GM23338 (cell line): Measurements from ENCODE around the gene PXK. TPM values are rescaled to one million over a fixed set of nuclear protein-coding genes. Genes with fewer than 3 reads are reported as not detected.

Source experiments
- ATAC-seq: fragments of 200-7000 bp; cut with Tn5 transposase; 3 replicates; pipeline ENCODE4 v1.9.1; 2020
- DNase-seq: peaks from one replicate; pipeline ENCODE4 v3.0.0-alpha.2; 2015; ENCODE audit warnings: low spot score
- H2AFZ ChIP-seq: fragments of 200-600 bp; sonication (generic); 2 replicates; pipeline ENCODE4 v1.8.0; 2016; ENCODE audit warnings: antibody characterized with exemption, mild to moderate bottlenecking, moderate library complexity
- H3F3A ChIP-seq: fragments of 200-600 bp; sonication (generic); replicated peaks from 2 replicates; pipeline ENCODE4 v1.8.0; 2017; ENCODE audit warnings: antibody characterized with exemption, mixed run types, low read depth
- H3K27ac ChIP-seq: fragments of 200-600 bp; sonication (generic); 2 replicates; pipeline ENCODE4 v1.6.1; 2016; ENCODE audit warnings: low read depth
- H3K27me3 ChIP-seq: fragments of 200-600 bp; sonication (generic); 2 replicates; pipeline ENCODE4 v1.8.0; 2016; ENCODE audit warnings: mild to moderate bottlenecking, mixed run types, moderate library complexity; ENCODE audit not compliant: insufficient read depth
- H3K36me3 ChIP-seq: fragments of 200-600 bp; sonication (generic); 2 replicates; pipeline ENCODE4 v1.8.0; 2016; ENCODE audit warnings: mild to moderate bottlenecking; ENCODE audit not compliant: insufficient read depth
- H3K4me1 ChIP-seq: fragments of 200-600 bp; sonication (generic); 2 replicates; pipeline ENCODE4 v1.8.0; 2016; ENCODE audit warnings: mild to moderate bottlenecking, moderate library complexity; ENCODE audit not compliant: insufficient read depth
- H3K4me2 ChIP-seq: fragments of 200-600 bp; sonication (generic); 2 replicates; pipeline ENCODE4 v1.7.1; 2017; ENCODE audit warnings: mixed run types
- H3K4me3 ChIP-seq: fragments of 200-600 bp; sonication (generic); 2 replicates; pipeline ENCODE4 v1.6.1; 2016; ENCODE audit warnings: mixed run types
- H3K79me2 ChIP-seq: fragments of 200-600 bp; sonication (generic); replicated peaks from 2 replicates; pipeline ENCODE4 v1.8.0; 2017; ENCODE audit warnings: mild to moderate bottlenecking; ENCODE audit not compliant: insufficient read depth
- H3K9me2 ChIP-seq: fragments of 200-600 bp; sonication (generic); 2 replicates; pipeline ENCODE4 v1.8.0; 2017; ENCODE audit not compliant: insufficient read depth
- H4K20me1 ChIP-seq: fragments of 200-600 bp; sonication (generic); replicated peaks from 2 replicates; pipeline ENCODE4 v1.8.0; 2017; ENCODE audit warnings: mild to moderate bottlenecking; ENCODE audit not compliant: insufficient read depth
- H3K27ac Mint-ChIP-seq: 2 replicates; pipeline ENCODE4 v1.8.0; 2020; ENCODE audit warnings: inconsistent platforms, mild to moderate bottlenecking, moderate library complexity, mixed read lengths
- H3K27me3 Mint-ChIP-seq: 3 replicates; pipeline ENCODE4 v1.8.0; 2022; ENCODE audit warnings: low read depth, mild to moderate bottlenecking, moderate library complexity, mixed read lengths, inconsistent platforms; ENCODE audit not compliant: insufficient read depth, poor library complexity
- H3K36me3 Mint-ChIP-seq: 3 replicates; pipeline ENCODE4 v1.8.0; 2021; ENCODE audit warnings: low read depth, mild to moderate bottlenecking, inconsistent platforms, moderate library complexity, mixed read lengths
- H3K4me1 Mint-ChIP-seq: 3 replicates; pipeline ENCODE4 v1.8.0; 2020; ENCODE audit warnings: mild to moderate bottlenecking, inconsistent platforms, mixed read lengths
- H3K4me3 Mint-ChIP-seq: 3 replicates; pipeline ENCODE4 v1.8.0; 2021; ENCODE audit warnings: moderate library complexity, mild to moderate bottlenecking, inconsistent platforms, mixed read lengths
- H3K9me3 Mint-ChIP-seq: 3 replicates; pipeline ENCODE4 v1.8.0; 2020; ENCODE audit warnings: moderate library complexity, mild to moderate bottlenecking, inconsistent platforms, mixed read lengths
- CREB1 ChIP-seq: fragments of 250-450 bp; sonication (Bioruptor Pico); IDR thresholded peaks from 2 replicates; pipeline ENCODE4 v1.5.0; 2020; ENCODE audit warnings: low read depth, mild to moderate bottlenecking, moderate library complexity
- JUNB ChIP-seq: IDR thresholded peaks from one replicate; pipeline ENCODE4 v1.6.1; 2016; ENCODE audit warnings: antibody characterized with exemption; ENCODE audit not compliant: unreplicated experiment
- NANOG ChIP-seq: IDR thresholded peaks from 2 replicates; pipeline ENCODE4 v1.6.1; 2016; ENCODE audit warnings: antibody characterized with exemption, borderline replicate concordance
- POLR2AphosphoS5 ChIP-seq: IDR thresholded peaks from 2 replicates; pipeline ENCODE4 v1.6.1; 2016; ENCODE audit warnings: antibody characterized with exemption, low read depth
- STAT1 ChIP-seq: IDR thresholded peaks from one replicate; pipeline ENCODE4 v1.6.1; 2016; ENCODE audit warnings: antibody characterized with exemption; ENCODE audit not compliant: unreplicated experiment
- ZNF114 ChIP-seq: fragments of 250-450 bp; sonication (Bioruptor Pico); IDR thresholded peaks from 2 replicates; pipeline ENCODE4 v1.5.0; 2020; ENCODE audit warnings: mild to moderate bottlenecking, moderate library complexity
- ZNF331 ChIP-seq: fragments of 250-450 bp; sonication (Bioruptor Pico); IDR thresholded peaks from 2 replicates; pipeline ENCODE4 v1.5.0; 2020; ENCODE audit warnings: low read depth, mild to moderate bottlenecking, moderate library complexity
- ZNF462 ChIP-seq: fragments of 250-450 bp; sonication (Bioruptor Pico); IDR thresholded peaks from 2 replicates; pipeline ENCODE4 v1.5.0; 2020; ENCODE audit warnings: mild to moderate bottlenecking, moderate library complexity
- polyA plus RNA-seq: library from polyadenylated mRNA; unstranded; fragments of >200 nt; fragmentation: Nextera tagmentation; extraction: Ambion mirVana; gene quantifications from 2 replicates; pipeline ENCODE4 v1.2.1, GENCODE V29; 2016
- total RNA-seq: library from RNA; depleted of rRNA; stranded (reverse); fragments of >200 nt; shearing (Covaris generic); gene quantifications from 2 replicates; pipeline ENCODE4 v1.2.3, GENCODE V29; 2014
- TF ChIP-seq, protein P1 (sequence below): IDR thresholded peaks from 2 replicates; pipeline ENCODE4 v1.6.1; 2016; ENCODE audit warnings: antibody characterized with exemption
- TF ChIP-seq, protein P2 (sequence below): IDR thresholded peaks from one replicate; pipeline ENCODE4 v1.6.1; 2018; ENCODE audit warnings: antibody characterized with exemption; ENCODE audit not compliant: unreplicated experiment

Gene PXK
- total and polyA plus RNA-seq, 2 experiments from 2014 or later: 6.4 to 6.5 TPM

GRCh38 chr3:58371754-58372153 is 39.1 kb downstream of the PXK start:
- H3K4me3 Mint-ChIP-seq: no peak overlapping the region

DNA sequence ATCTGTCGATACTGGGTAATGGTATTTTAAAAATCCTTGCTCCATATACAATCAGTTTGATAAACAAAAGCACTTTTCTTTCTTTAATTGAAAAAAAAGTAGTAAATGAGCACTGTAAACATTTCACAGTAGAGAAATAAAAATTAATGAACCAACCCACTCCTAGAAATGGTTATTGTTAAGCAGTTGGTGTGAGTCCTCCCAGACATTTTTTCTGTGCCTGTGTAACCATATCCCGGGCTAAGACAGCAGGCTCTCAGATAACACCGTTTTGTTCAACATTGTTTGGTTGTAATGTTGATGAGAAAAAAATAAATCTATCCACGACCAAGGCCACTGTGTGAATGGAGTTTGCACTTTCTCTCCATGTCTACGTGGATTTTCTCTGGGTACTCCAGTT is 42.6 kb downstream of the PXK start:
- Histone ChIP-seq H3K27me3 (no peaks in the 10 kb centered on the region), H3F3A (no peaks in the 10 kb centered on the region), H3K36me3 (no peaks in the 10 kb centered on the region), H2AFZ (no peak overlapping the region), H3K4me3 (no peak overlapping the region), H3K27ac (no peak overlapping the region), H3K4me2 (no peak overlapping the region), H3K79me2 (no peaks in the 10 kb centered on the region), H3K9me2 (no peaks in the 10 kb centered on the region), H4K20me1 (no peaks in the 10 kb centered on the region), H3K4me1 (0 out of 2 replicates have a peak, but pooled peaks cover 4% of the 10 kb centered on the region)
- Mint-ChIP-seq H3K4me1 (peaks cover 13% of the 10 kb centered on the region), H3K27me3 (peaks cover under 1% of the 10 kb centered on the region), H3K9me3 (no peaks in the 10 kb centered on the region), H3K4me3 (no peak overlapping the region), H3K36me3 (no peaks in the 10 kb centered on the region), H3K27ac (no peak overlapping the region)
- ATAC-seq (no peak), DNase-seq (no peak)
- no peak for TF ChIP-seq STAT1
- TF ChIP-seq JUNB: no peak
- TF ChIP-seq POLR2AphosphoS5: no peak
- no peak for TF ChIP-seq ZNF331
- no peak for TF ChIP-seq ZNF462
- TF ChIP-seq, protein P1, sequence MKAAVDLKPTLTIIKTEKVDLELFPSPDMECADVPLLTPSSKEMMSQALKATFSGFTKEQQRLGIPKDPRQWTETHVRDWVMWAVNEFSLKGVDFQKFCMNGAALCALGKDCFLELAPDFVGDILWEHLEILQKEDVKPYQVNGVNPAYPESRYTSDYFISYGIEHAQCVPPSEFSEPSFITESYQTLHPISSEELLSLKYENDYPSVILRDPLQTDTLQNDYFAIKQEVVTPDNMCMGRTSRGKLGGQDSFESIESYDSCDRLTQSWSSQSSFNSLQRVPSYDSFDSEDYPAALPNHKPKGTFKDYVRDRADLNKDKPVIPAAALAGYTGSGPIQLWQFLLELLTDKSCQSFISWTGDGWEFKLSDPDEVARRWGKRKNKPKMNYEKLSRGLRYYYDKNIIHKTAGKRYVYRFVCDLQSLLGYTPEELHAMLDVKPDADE: no peak
- TF ChIP-seq CREB1 (CRISPR knock-in tag): no peak
- TF ChIP-seq NANOG: no peak
- TF ChIP-seq, protein P2, sequence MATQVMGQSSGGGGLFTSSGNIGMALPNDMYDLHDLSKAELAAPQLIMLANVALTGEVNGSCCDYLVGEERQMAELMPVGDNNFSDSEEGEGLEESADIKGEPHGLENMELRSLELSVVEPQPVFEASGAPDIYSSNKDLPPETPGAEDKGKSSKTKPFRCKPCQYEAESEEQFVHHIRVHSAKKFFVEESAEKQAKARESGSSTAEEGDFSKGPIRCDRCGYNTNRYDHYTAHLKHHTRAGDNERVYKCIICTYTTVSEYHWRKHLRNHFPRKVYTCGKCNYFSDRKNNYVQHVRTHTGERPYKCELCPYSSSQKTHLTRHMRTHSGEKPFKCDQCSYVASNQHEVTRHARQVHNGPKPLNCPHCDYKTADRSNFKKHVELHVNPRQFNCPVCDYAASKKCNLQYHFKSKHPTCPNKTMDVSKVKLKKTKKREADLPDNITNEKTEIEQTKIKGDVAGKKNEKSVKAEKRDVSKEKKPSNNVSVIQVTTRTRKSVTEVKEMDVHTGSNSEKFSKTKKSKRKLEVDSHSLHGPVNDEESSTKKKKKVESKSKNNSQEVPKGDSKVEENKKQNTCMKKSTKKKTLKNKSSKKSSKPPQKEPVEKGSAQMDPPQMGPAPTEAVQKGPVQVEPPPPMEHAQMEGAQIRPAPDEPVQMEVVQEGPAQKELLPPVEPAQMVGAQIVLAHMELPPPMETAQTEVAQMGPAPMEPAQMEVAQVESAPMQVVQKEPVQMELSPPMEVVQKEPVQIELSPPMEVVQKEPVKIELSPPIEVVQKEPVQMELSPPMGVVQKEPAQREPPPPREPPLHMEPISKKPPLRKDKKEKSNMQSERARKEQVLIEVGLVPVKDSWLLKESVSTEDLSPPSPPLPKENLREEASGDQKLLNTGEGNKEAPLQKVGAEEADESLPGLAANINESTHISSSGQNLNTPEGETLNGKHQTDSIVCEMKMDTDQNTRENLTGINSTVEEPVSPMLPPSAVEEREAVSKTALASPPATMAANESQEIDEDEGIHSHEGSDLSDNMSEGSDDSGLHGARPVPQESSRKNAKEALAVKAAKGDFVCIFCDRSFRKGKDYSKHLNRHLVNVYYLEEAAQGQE: no peak
- TF ChIP-seq ZNF114 (CRISPR knock-in tag): no peak

More at GRCh38 chr3:58371754-58372153, 39.1 kb downstream of the PXK start:
- no peak for ATAC-seq
- Mint-ChIP-seq H3K9me3 (no peaks in the 10 kb centered on the region; the same call in 2 of the 3 replicates), H3K36me3 (no peaks in the 10 kb centered on the region), H3K27me3 (peaks cover 2% of the 10 kb centered on the region), H3K4me1 (peaks cover 4% of the 10 kb centered on the region; the same call in 1 of the 3 replicates), H3K27ac (no peak overlapping the region)
- no peak overlapping the region for H3K27ac ChIP-seq
- no peaks in the 10 kb centered on the region for H3F3A ChIP-seq
- H3K4me3 ChIP-seq: no peak overlapping the region
- no peaks in the 10 kb centered on the region for H3K79me2 ChIP-seq
- no peaks in the 10 kb centered on the region for H3K9me2 ChIP-seq
- DNase-seq: no peak
- H3K36me3 ChIP-seq: no peaks in the 10 kb centered on the region
- no peak overlapping the region for H3K4me2 ChIP-seq
- no peaks in the 10 kb centered on the region for H4K20me1 ChIP-seq
- H3K27me3 ChIP-seq: no peaks in the 10 kb centered on the region
- TF ChIP-seq, protein P1: no peak
- H2AFZ ChIP-seq: no peak overlapping the region
- no peaks in the 10 kb centered on the region for H3K4me1 ChIP-seq
